GM12891 (cell line): ENCODE data around the gene VTI1A.

Experiments
- POLR2A ChIP-seq: IDR thresholded peaks from 2 replicates; pipeline ENCODE4 v1.6.1; 2011; ENCODE audit warnings: low read depth, low read length, control low read depth
- POLR2AphosphoS5 ChIP-seq: IDR thresholded peaks from 2 replicates; pipeline ENCODE4 v1.6.1; 2011; ENCODE audit warnings: low read depth, low read length, control low read depth
- SPI1 ChIP-seq: IDR thresholded peaks from 2 replicates; pipeline ENCODE4 v1.6.1; 2011; ENCODE audit warnings: low read depth, low read length, control low read depth
- TAF1 ChIP-seq: IDR thresholded peaks from 2 replicates; pipeline ENCODE4 v1.6.1; 2011; ENCODE audit warnings: low read depth, low read length, control low read depth

DNA sequence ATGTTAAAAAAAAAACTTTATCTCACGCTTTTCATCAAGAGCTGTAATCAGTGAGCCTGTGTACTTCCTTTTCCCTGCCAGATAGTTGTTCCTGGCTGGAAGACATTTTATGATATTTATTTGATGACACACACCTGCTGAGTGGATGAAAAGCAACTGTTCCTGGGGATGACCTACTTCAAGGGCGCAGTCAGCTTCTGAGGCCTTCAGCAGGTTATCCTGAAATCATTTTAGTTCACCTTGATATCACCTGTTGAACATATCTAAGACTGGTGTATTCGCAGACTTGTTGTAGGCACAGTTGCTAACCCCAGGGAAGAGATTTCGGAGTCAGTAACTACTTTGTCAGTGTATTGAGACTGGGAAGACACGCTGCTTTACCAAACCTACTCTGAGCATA, 268.6 kb downstream of the VTI1A start:
- TF ChIP-seq POLR2A (no peak), POLR2AphosphoS5 (no peak), TAF1 (no peak), SPI1 (no peak)
